Osteoblast (primary cell): ENCODE measurements around the gene GPR17. TPM values are rescaled to one million over a fixed set of nuclear protein-coding genes. Genes with fewer than 3 reads are reported as not detected.

ENCODE experiments used
- DNase-seq: peaks from one replicate; pipeline ENCODE4 v3.0.0; 2011; ENCODE audit warnings: low spot score, mixed read lengths; ENCODE audit not compliant: insufficient read length; ENCODE audit errors: missing footprints
- H2AFZ ChIP-seq: 2 replicates; pipeline ENCODE4 v1.6.0; 2011; ENCODE audit warnings: mild to moderate bottlenecking, low read length
- H3K27ac ChIP-seq: 2 replicates; pipeline ENCODE4 v1.5.1; 2011; ENCODE audit warnings: mild to moderate bottlenecking, low read depth, low read length, moderate library complexity
- H3K27me3 ChIP-seq: 2 replicates; pipeline ENCODE4 v1.6.0; 2012; ENCODE audit warnings: mild to moderate bottlenecking, control low read depth, inconsistent platforms, low read length, moderate library complexity; ENCODE audit not compliant: insufficient read depth
- H3K36me3 ChIP-seq: 2 replicates; pipeline ENCODE4 v1.5.1; 2011; ENCODE audit warnings: mild to moderate bottlenecking, low read length, control low read depth, moderate library complexity; ENCODE audit not compliant: insufficient read depth
- H3K4me1 ChIP-seq: 2 replicates; pipeline ENCODE4 v1.5.1; 2011; ENCODE audit warnings: mild to moderate bottlenecking, low read length, control low read depth, moderate library complexity; ENCODE audit not compliant: insufficient read depth
- H3K4me2 ChIP-seq: 2 replicates; pipeline ENCODE4 v1.6.0; 2011; ENCODE audit warnings: mild to moderate bottlenecking, low read length; ENCODE audit not compliant: insufficient read depth
- H3K4me3 ChIP-seq: fragments of 200-600 bp; sonication (generic); 3 replicates; pipeline ENCODE4 v1.5.1; 2012; ENCODE audit warnings: mild to moderate bottlenecking, low read length, inconsistent platforms; ENCODE audit not compliant: insufficient read depth
- H3K79me2 ChIP-seq: 2 replicates; pipeline ENCODE4 v1.6.0; 2012; ENCODE audit warnings: mild to moderate bottlenecking, low read length, control low read depth, inconsistent platforms; ENCODE audit not compliant: insufficient read depth
- H3K9me3 ChIP-seq: 2 replicates; pipeline ENCODE4 v1.5.1; 2011; ENCODE audit warnings: low read depth, low read length, control low read depth
- H4K20me1 ChIP-seq: 2 replicates; pipeline ENCODE4 v1.6.0; 2012; ENCODE audit warnings: mild to moderate bottlenecking, low read length, control low read depth; ENCODE audit not compliant: insufficient read depth
- total RNA-seq: library from RNA; depleted of rRNA; stranded (reverse); fragments of >200 nt; gene quantifications from 2 replicates; pipeline ENCODE4 v1.2.3, GENCODE V29; 2012
- TF ChIP-seq, protein P1 (sequence below): IDR thresholded peaks from 2 replicates; pipeline ENCODE4 v1.5.1; 2011; ENCODE audit warnings: mild to moderate bottlenecking, low read depth, low read length, moderate library complexity; ENCODE audit errors: extremely low read depth

The GPR17 gene
- total RNA-seq, 1 donor, result not detected

DNA sequence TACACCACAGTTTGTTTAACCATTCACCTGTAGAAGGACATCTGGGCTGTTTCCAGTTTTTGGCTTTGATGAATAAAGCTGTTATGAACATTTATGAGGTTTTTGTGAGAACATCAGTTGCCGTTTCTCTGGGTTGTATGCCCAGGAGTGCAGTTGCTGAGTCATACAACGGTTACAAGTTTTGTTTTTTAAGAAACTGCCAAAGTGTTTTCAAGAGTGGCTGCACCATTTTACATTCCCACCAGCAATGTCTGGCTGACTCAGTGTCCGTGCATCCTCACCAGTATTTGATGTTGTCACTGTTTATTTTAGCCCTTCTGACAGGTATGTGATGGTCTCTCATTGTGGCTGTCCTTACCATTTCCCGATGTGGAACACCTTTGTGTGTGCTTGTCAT, 48.0 kb upstream of the GPR17 start:
- no peaks in the 10 kb centered on the region for H4K20me1 ChIP-seq
- DNase-seq, result peak; percentile 85
- peak overlapping the region; percentile 72 for H3K27ac ChIP-seq
- no peak overlapping the region for H3K4me3 ChIP-seq
- H3K36me3 ChIP-seq, result no peaks in the 10 kb centered on the region
- no peaks in the 10 kb centered on the region for H3K27me3 ChIP-seq
- H3K4me2 ChIP-seq, result no peak overlapping the region
- H3K4me1 ChIP-seq, result peaks cover 7% of the 10 kb centered on the region
- peak overlapping the region; percentile 32 for H2AFZ ChIP-seq
- H3K9me3 ChIP-seq, result peaks cover 3% of the 10 kb centered on the region
- TF ChIP-seq, protein P1, sequence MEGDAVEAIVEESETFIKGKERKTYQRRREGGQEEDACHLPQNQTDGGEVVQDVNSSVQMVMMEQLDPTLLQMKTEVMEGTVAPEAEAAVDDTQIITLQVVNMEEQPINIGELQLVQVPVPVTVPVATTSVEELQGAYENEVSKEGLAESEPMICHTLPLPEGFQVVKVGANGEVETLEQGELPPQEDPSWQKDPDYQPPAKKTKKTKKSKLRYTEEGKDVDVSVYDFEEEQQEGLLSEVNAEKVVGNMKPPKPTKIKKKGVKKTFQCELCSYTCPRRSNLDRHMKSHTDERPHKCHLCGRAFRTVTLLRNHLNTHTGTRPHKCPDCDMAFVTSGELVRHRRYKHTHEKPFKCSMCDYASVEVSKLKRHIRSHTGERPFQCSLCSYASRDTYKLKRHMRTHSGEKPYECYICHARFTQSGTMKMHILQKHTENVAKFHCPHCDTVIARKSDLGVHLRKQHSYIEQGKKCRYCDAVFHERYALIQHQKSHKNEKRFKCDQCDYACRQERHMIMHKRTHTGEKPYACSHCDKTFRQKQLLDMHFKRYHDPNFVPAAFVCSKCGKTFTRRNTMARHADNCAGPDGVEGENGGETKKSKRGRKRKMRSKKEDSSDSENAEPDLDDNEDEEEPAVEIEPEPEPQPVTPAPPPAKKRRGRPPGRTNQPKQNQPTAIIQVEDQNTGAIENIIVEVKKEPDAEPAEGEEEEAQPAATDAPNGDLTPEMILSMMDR, result no peak
- no peaks in the 10 kb centered on the region for H3K79me2 ChIP-seq

GRCh38 chr2:127598711-127599110, 47.2 kb upstream of the GPR17 start:
- DNase-seq, result peak; percentile 25
- TF ChIP-seq, protein P1, result no peak
- Histone ChIP-seq H2AFZ (no peak overlapping the region), H3K79me2 (no peaks in the 10 kb centered on the region), H3K27me3 (no peaks in the 10 kb centered on the region), H4K20me1 (no peaks in the 10 kb centered on the region), H3K4me1 (peaks cover 7% of the 10 kb centered on the region), H3K4me2 (peak overlapping the region; percentile 35), H3K27ac (peak overlapping the region; percentile 72), H3K4me3 (no peak overlapping the region), H3K9me3 (peaks cover 5% of the 10 kb centered on the region), H3K36me3 (no peaks in the 10 kb centered on the region)

DNA sequence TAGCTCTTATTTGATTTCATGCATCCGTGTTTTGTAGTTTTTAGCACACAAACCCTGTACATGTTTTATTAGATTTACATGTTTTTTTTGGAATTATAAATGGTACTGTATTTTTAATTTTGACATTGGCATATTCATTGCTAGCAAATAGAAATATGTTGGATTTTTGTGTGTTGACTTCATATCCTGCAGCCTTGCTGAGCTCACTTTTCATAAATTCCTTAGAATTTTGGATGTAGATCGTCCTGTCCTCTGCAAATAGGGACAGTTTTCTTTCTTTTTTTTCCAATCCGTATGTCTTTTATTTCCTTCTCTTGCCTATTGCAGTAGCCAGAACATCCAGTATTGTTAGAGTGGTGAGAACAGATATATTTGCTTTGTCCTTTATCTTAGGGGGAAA, 46.7 kb upstream of the GPR17 start:
- Histone ChIP-seq H3K36me3 (no peaks in the 10 kb centered on the region), H4K20me1 (no peaks in the 10 kb centered on the region), H3K4me2 (peak overlapping the region; percentile 35), H3K4me1 (peaks cover 7% of the 10 kb centered on the region), H3K79me2 (no peaks in the 10 kb centered on the region), H3K9me3 (peaks cover 5% of the 10 kb centered on the region), H3K27ac (peak overlapping the region; percentile 72), H2AFZ (peak overlapping the region; percentile 21), H3K27me3 (no peaks in the 10 kb centered on the region), H3K4me3 (no peak overlapping the region)
- TF ChIP-seq, protein P1, result no peak
- DNase-seq, result peak; percentile 76

DNA sequence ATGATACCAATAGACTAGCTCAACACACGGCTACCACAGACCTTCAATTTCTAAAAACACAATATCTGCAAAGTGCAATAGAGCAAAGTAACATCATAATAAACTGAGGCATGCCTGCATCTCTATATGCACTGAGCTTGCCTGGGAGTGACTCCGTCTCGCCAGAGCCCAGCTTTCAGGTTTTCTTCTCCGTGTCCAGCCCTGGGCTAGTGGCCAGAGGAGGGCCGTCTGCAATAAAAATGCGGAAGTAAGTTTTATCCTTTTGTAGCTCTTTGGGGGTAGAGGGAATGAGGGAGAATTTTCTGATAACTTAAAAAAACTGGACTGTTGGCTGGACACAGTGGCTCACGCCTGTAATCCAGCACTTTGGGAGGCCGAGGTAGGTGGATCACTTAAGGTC, 41.0 kb upstream of the GPR17 start:
- no peak overlapping the region for H3K27ac ChIP-seq
- no peaks in the 10 kb centered on the region for H3K4me1 ChIP-seq
- no peaks in the 10 kb centered on the region for H3K27me3 ChIP-seq
- H3K9me3 ChIP-seq, result peaks cover 5% of the 10 kb centered on the region
- no peak for DNase-seq
- no peak overlapping the region for H3K4me2 ChIP-seq
- no peaks in the 10 kb centered on the region for H3K36me3 ChIP-seq
- TF ChIP-seq, protein P1, result no peak
- H3K4me3 ChIP-seq, result no peak overlapping the region
- H2AFZ ChIP-seq, result no peak overlapping the region
- H4K20me1 ChIP-seq, result no peaks in the 10 kb centered on the region
- no peaks in the 10 kb centered on the region for H3K79me2 ChIP-seq
